Activated naive CD4-positive, alpha-beta T cell treated with Interleukin-2 at 50 U/mL for 16 hours (primary cell): ENCODE data around the gene FUT7.

ENCODE experiments used
- DNase-seq: peaks from one replicate; pipeline ENCODE4 v3.0.0-alpha.2; 2020

FUT7 gene

GRCh38 chr9:136997830-136998234, 34.1 kb downstream of the FUT7 start:
- peak; percentile 27 for DNase-seq

DNA sequence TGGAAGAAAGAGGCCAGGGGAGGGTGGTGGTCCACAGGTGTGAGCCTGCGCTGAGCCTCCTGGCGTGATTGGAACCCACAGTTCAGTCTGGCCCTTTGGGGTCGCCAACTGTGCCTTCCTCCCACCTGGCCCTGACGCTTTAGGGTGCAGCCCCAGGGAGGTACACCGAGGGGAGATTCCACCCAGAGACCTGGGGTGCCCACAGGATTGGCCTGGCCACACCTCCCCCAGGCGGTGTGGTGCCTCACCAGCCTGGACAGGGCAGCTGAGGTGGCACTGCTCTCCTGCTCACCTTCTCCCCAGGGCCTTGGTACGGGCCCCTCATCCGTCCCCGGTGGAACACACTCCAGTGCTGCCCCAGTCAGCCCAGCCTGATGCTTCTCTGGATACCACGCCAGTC, 34.5 kb downstream of the FUT7 start:
- no peak for DNase-seq

DNA sequence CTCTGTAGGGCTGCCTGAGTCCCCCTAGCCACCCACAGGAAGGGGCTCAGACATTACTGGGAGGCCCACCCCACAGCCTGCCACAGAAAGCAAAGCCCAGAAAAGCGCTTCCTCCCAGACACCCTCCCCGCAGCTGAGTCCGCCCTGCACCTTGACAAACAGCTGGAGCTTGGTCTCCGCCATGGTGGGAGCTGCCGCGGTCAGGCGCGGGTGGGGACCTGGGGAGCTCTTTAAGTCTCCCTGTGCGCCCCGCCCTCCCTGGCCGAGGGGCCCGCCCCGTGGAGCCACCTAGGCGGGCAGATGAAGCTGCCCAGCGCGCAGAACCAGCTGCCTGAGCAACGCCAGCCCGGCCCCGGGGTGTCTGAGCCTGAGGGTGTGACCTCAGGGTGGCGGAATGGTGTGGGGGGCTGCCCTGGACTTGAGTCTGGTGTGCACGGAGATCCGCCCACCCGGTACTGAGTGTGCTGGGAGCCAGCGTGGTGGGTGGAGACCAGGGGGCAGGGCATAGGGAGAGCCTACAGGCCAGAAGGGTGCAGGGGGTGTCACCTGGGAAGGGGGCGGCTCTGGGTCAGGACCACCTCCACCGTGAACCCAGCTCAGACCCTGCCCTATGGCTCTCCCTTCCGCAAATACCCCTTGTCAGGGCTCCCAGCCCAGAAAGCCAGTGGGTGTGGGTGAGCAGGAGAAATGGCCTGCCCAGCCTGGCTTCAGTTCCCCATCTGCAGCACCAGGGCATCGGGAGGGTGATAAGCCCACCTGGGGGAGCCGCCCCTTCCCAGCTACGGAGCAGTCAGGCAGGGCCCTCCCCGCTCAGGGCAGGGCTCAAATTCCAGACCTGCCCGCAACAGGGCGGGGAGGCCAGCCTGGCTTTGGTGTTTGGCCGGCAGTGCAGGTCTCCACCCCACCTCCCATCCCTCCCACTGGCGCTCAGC, 35.3 kb downstream of the FUT7 start, which contains the start of gene CLIC3:
Gene CLIC3 (minus strand): TSS at position 208 of the 932 bp plus-strand sequence. CDS start 25 bp downstream, at position 183.
- peak; percentile 43 for DNase-seq

- no peak for DNase-seq
Measured at GRCh38 chr9:136995772-136996311, 36.0 kb downstream of the FUT7 start.

- DNase-seq: no peak
Measured at GRCh38 chr9:136995362-136995761, 36.5 kb downstream of the FUT7 start.

DNA sequence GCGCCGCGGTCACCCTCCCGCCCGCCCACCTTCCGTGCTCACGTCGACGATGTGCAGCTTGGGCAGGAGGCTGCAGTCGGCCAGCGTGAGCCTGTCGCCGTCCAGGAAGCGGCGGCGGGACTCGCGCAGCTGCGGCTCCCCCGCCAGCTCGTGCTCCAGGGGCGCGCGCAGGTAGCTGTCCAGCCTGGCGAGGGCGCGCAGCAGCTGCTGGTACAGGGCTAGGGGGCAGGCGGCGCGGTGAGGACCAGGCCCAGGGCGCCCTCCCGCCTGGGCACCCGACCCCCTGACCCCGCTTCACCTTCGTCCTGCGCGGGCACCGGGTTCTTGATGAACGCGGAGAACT, 37.0 kb downstream of the FUT7 start:
- no peak for DNase-seq

DNA sequence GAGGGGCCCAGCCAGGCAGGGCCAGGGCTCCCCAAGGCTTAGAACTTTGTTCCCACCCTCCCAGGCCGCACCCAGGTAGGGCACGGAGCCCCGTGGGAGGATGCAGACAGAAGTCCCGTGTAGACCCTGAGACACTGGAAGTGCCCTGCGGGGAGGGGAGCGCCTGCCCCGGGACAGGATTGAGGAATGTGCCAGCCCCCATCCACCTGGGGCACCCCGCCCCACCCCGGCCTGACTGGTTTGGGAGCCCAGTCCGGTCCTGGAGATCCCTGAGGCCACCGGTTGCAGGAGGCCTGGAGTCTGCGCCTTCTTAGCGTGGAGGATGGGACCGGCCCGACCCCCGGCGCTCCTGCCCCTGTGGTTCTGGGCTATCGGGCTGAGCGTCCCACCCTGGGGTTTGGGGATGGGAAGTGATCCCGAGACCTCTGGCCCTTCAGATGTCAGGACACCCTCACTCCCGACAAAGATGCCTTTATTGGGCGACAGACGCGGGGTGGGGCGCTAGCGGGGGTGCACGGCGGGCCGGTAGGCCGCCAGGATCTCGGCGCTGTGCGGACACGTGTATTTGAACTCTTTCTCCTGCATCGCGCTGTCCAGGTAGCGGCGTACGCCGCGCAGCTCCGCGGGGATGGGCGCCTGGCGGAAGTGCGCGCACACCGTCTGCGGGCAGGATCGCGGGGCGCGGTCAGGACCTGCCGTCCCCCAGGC, 37.6 kb downstream of the FUT7 start:
- DNase-seq: no peak

DNA sequence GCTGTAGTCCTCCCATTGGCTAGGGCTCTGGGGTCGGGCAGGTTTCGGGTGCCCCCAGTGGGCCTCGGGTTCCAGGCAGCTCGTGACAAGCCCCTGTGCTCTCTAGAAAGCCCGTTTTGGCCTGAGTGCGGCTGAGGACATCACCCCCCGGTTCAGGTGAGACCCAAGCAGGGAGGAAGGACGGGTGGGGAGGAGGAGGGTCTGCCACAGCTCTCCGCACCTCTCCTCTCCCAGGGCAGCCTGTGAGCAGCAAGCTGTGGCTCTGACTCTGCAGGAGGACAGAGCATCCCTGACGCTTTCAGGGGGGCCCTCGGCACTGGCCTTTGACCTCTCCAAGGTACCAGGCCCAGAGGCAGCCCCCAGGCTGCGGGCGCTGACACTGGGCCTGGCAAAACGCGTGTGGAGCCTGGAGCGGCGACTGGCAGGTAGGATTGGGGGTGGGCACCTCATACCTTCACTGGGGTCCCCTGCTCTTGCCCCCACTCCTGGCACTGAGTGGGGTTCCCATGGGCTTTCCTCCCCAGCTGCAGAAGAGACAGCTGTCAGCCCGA, 39.0 kb downstream of the FUT7 start:
- DNase-seq: no peak

DNA sequence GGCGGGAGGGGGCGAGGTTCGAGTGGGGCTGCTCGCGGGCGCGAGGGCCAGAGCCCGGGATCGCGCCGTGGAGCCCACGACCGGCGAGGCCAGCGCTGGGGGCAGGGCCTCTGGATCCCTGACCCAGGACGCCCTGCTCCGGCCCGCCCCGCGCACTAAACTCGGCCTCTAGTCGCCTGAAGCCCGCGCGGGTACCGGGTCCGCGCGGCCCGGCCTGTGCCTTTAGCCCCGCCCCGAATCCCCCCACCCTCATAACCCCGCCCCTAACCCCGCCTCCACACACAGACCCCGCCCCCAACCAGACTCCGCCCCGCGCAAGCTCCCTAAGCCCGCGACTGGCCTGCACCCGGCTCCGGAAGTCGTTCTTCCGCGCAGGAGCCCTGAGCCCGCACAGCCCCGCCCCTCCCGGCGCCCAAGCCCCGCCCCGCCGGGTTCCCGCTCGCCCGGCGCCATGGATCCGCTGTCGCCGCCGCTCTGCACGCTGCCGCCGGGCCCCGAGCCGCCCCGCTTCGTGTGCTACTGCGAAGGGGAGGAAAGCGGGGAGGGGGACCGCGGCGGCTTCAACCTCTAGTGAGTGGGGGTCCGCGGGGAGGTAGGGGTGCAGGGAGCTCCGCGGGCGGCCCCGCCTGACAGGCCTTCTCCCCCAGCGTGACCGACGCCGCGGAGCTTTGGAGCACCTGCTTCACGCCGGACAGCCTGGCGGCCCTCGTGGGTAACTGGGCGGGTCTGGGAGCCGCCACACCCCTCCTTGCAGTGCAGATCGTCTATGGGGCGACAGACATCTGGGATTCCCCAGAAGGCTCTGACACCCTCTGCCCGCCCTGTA, 39.7 kb downstream of the FUT7 start, which contains the start of gene PAXX:
Gene PAXX (plus strand): TSS at position 430 of the 826 bp plus-strand sequence. CDS start 22 bp downstream, at position 452.
- DNase-seq: peak; percentile 95

DNA sequence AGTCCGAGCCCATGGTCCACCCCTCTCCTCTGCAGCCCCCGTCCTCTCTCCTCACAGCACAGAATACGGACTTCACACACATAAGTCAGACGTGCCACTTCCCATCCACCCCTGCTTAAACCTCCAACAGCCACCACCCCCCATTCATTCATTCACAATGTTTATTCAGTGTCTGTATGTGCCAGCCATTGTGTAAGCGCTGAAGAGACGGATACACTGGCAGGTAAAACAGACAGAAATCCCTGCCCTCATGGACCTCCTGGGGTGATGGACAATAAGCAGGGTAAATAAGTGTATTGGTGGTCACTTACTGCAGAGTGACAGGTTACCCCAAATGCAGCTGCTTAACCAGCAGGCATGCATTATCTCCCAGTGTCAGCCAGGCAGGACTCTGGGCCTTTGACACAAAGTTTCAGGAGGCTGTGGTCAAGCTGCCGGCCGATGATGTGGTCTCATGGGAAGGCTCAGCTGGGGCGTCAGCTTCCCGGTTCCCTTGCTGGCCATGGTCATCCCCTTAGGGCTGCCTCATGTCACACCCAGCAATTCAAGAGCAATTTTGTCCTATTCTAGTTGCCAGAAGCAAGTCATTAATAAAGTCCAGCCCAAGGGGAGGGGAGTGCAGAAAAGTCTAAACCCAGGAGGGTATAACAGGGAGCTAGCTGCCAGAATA, 41.5 kb downstream of the FUT7 start:
- DNase-seq: no peak

DNA sequence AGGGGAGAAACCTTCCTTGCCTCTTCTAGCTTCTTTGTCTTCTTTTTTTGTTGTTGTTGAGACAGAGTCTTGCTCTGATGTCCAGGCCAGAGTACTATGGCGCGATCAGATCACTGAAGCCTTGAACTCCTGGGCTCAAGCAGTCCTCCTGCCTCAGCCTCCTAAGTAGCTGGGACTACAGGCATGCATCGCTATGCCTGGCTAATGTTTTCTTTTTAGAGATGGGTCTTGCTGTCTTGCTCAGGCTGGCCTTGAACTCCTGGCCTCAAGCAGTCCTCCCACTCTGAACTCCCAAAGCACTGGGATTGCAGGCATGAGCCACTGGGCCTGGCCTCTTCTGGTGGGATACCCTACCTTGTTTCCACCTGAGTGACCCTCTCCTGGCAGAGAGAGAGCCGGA, 43.0 kb downstream of the FUT7 start:
- no peak for DNase-seq

DNA sequence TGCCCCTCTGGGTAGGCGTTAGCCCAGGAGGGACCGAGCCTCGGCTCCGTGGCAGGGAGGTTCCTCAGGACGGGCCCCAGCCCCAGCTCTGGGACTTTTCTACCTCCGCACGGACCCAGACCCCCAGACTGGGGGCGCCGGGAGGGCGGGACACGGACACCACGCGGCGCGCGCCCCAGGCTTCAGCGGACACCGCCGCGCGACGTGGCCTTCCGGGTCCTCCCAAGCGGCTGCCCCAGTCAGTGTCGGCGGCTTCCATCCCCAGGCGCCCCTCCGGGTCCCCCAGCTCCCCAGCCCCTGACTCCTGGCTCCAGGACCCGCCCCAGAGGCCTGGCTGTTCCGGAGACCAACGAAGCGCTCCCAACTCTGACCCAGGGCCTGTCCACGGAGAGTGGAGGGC, 46.0 kb downstream of the FUT7 start:
- no peak for DNase-seq

- no peak for DNase-seq
Measured at GRCh38 chr9:136985027-136985602, 46.8 kb downstream of the FUT7 start.

GRCh38 chr9:136984464-136985026, 47.3 kb downstream of the FUT7 start:
- no peak for DNase-seq

DNA sequence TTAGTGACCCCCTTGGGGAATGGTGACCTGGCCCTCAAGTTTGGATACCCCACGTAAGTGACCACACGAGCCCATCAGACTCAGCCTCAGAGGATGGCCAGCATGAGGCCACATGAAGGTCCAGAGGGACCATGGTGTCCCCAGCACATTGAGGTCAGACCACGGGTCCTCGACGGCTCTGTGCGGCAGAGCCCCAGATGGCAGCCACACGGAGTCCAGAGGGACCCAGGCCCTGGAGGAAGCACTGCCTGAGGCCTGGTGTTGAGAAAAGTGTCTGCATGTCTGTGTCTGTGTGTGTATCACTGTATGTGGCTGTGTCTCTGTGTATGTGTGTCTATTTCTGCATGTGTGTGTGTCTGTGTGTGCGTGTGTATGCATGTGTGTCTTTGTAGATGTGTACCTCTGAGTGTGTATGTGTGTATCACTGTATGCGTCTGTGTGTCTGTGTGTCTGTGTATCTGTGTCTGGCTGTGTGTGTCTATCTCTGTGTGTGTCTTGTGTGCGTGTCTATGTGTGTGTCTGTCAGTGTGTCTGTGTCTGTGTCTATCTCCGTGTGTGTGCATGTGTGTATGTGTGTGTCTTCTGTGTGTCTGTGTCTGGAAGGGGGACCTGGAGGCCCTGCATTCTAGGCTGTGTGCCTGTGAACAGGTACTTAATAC, 48.1 kb downstream of the FUT7 start:
- DNase-seq: no peak

GRCh38 chr9:136983167-136983566, 48.7 kb downstream of the FUT7 start:
- no peak for DNase-seq

DNA sequence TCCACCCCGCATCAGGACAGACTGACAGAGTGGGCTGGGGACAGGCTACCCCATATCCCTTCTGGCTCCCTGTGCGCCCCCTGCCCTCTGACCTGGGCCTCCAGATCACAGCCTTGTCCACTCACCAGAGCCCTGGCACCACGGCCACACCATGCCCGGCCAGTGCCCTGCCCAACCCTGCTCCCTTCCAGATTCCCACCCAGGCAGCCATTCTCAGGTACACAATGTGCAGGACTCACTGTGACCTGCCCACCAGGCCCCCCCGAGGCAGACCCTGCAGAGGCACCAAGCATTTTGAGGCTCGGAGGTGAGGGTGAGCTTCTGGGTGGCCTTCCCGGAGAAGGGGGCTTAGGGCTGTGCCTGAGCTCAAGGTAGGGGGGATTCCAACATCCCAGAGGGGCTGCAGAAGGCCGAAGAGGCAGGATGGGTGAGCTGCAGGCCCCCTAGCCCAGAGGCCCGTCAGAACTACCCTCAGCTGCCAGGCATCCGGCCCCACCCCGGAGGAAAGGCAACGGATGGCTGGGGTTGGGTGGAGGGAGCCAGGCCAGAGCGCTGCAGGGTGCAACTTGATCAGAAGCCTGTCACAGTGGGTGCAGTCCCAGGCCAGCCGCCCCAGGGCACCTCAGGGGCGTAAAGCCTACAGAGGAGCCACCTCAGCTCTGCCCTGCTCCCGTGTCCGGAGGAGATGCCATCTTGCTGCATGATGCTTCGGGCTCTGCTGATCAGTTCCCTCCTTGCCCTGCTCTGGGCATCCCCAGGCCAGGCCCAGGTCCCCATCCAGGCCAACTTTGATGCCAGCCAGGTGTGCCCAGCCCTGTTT, 49.4 kb downstream of the FUT7 start, which contains the start of gene LCNL1:
Gene LCNL1 (plus strand): TSS at position 762 of the 820 bp plus-strand sequence. CDS start 594 bp downstream, outside the sequence.
- DNase-seq: no peak

DNA sequence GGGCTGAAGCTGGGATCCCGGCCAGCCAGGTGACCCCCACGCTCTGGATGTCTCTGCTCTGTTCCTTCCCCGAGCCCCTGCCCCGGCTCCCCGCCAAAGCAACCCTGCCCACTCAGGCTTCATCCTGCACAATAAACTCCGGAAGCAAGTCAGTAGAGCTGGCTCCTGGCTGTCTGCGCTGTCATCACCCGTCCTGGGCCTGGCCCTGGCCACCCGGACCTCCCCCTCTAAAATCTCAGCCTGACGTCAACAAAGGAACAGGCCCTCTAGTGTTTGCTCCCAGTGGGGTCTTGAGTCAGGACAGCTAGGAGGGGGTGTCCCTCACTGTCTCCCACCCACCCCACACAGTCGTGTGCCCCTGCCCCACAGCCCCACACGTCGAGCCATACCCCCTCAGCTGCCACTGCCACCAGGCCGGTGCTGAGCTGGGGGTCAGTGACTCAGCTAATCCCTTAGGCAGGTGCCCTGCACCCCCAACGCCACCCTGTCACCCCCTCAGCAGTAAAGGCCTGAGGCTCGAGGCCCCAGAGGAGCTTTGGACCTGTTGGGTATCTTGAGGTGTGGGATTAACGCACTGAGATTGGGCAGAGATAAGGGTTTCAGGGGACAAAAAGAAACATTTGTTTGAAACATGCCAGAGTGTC, 50.2 kb downstream of the FUT7 start:
- DNase-seq: no peak
